GM18870 (cell line): ENCODE results near the gene RNPEPL1.
"Not testable (repeated sequence)": the region's sequence is repeated elsewhere in the genome, so short reads cannot be mapped to it uniquely, and the experiment has no call there.

Experiments
- ATAC-seq: cut with Tn5 transposase; IDR thresholded peaks from one replicate; pipeline ENCODE4 v1.9.1; 2021; ENCODE audit warnings: moderate library complexity; ENCODE audit not compliant: unreplicated experiment

RNPEPL1 gene, protein sequence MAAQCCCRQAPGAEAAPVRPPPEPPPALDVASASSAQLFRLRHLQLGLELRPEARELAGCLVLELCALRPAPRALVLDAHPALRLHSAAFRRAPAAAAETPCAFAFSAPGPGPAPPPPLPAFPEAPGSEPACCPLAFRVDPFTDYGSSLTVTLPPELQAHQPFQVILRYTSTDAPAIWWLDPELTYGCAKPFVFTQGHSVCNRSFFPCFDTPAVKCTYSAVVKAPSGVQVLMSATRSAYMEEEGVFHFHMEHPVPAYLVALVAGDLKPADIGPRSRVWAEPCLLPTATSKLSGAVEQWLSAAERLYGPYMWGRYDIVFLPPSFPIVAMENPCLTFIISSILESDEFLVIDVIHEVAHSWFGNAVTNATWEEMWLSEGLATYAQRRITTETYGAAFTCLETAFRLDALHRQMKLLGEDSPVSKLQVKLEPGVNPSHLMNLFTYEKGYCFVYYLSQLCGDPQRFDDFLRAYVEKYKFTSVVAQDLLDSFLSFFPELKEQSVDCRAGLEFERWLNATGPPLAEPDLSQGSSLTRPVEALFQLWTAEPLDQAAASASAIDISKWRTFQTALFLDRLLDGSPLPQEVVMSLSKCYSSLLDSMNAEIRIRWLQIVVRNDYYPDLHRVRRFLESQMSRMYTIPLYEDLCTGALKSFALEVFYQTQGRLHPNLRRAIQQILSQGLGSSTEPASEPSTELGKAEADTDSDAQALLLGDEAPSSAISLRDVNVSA

DNA sequence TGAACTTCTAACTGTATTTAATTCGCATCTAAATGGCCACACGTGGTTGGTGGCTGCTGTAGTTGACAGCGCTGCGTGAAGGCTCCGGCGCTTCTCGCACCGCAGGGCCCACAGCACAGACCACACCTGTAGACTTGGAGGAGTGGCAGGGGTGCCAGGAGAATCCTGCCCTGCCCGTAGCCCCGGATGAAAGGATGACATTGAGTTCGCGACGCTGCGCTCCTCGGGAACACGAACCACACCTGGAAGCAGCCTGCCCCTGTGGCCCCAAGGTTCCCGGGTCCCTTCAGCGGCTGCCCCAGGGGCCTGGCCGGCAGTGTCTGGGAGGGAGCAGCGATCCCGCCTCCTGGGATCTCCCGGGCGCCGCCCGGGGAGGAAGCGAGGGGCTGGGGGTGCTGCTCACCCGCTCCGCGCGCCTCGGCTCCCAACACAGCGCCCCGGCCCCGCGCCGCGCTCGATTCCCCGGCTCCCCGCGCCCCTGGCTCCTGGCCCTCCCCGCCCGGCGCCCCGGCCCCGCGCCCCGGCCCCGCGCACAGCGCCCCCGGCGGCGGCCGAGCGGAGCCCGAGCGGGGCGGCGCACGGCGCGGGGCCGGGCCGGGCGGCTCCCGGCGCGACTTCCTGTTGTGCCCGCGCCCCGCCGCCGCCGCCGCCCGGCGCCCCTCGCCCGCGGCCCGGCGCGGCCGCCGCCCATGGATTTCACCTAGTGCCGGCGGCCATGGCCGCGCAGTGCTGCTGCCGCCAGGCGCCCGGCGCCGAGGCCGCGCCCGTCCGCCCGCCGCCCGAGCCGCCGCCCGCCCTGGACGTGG lies at the start of gene RNPEPL1:
TSS of gene RNPEPL1 (plus strand) at position 613 of the 806 bp plus-strand sequence. CDS start at position 716, 103 bp downstream.
- ATAC-seq = no peak

DNA sequence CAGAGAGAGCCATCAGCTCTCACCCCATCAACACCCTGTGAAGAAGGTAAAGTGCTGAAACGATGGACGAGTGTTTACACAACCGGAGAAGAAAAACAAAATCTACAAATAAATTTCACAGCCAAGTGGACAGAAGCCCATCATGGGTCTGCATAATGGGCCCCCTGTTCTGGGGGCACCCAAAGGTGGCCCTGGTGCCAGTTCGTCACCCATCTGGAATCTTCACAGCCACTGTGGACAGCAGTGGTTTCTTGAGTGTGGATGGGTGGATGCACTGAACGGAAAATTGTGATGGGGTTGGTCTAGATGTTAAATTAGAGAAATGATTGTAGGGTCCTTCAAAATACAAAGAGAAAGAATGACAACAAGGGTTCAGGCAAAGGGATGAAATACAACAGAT lies 49.3 kb upstream of the RNPEPL1 start:
- ATAC-seq = no peak

DNA sequence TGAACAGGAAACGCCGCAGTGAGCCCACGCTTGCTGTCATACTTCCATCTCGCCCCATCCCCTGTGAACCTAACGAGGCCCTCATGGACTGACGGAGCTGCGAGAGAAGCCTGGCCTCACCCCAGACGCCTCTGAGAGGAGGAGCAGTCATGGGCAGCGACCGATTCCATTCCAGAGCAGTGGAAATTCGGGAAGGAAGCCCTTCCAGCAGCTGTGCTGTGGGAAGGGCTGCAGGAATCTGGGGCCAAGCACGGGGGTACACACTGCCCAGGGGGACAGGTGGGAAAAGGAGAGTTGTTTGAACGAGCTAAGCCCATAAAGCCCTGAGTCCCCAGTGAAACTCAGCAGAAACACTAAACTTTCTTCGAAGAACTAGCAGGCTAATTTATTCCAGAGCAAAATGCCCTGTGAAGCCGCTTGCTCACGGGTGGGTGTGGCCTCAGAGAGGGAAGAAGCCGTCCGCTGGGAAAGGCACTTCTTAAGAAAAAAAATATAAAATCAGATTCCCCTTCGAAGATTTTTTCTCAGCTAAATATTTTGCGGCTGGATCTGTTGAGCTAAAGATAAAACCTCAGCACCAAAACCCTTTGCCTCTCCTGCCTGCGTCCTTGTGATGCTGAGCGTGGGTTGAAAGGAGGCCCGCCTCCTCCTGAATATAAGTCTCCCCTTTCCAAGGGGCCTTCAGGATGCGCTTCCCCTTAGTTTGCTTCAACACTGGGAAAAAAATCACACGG lies 48.7 kb upstream of the RNPEPL1 start:
- no peak for ATAC-seq

DNA sequence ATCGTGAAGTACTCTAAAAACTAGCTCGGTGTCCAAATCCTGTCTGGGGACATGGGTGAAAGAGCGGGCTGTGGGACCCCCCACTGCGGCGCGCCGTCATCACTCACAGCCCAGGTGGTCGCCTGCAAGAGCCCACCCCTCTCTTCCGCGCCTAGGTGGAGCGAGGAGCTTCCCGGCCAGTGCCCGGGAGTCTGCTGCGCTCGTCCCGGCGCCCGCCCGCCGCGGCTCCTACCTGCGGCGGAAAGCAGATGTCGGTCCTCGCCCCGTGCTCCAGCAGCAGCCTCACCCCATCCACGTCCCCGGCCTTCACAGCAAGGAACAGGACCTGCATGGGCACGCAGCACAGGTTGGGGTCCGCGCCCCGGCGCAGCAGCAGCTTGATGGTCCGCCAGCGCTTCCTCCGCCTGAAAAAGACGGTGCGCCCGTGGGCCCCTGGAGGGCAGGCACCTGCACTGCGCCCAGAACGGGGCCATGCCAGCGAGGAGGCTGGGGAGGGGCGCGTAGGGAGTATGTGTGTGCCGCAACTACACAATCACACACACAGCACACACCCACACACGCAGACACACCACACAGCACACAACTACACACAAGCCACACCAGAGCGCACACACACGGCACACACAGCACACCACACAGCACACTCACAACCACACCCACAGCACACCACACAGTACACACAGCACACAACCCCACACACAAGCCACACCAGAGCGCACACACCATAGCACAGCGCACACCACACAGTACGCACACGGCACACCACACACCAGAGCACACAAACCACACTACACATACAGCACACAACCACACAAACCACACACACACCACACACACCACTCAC lies 47.9 kb upstream of the RNPEPL1 start:
- no peak for ATAC-seq

DNA sequence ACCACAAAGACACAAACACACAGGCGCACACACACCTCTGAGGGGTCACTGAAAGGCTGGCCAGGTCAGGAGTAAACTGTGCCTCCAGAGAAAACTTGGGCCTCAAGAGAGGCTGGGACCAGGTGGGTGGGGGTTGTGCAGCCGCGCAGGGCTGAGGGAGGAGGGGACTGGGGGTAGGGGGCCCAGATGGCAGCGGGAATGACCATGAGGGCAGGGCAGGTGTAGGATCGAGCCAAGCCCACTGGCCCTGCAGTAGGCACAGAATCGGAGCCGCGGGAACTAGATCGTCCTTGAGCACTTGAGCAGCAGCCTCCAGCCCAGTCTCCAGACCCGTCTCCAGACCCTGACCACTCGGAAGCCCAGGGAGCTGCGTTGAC lies 47.3 kb upstream of the RNPEPL1 start:
- no peak for ATAC-seq

DNA sequence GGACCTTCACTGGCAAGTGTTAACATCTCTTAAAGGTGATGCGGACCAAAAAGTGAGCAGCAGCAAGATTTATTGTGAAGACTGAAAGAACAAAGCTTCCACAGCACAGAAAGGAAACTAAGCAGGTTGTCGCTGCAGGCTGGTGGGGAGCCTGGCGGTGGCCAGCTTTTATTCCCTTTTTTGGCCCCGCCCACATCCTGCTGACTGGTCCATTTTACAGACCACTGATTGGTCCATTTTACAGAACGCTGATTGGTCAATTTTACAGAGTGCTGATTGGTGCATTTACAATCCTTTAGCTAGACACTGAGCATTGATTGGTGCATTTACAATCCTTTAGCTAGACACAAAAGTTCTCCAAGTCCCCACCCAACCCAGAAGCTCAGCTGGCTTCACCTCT lies 46.4 kb upstream of the RNPEPL1 start:
- ATAC-seq = not testable (repeated sequence)

DNA sequence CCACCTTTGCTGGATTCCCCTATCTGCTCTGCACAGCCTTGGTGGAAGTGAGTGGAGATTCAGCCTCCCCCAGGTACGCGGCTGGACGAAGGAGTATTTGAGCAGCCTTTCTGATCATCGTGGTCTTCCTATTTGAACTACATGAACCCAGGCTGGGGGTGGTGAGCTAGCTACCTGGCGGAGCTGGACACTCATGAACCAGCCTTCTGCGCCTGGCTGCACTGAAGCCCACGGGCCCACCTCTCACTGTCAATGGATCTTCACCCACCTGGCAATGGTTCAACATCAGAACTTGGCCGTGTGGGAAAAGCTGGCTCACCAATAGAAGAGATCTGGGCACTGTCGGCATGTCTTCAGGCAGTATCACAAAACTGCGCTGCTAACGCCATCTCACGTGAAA lies 45.9 kb upstream of the RNPEPL1 start:
- no peak for ATAC-seq

DNA sequence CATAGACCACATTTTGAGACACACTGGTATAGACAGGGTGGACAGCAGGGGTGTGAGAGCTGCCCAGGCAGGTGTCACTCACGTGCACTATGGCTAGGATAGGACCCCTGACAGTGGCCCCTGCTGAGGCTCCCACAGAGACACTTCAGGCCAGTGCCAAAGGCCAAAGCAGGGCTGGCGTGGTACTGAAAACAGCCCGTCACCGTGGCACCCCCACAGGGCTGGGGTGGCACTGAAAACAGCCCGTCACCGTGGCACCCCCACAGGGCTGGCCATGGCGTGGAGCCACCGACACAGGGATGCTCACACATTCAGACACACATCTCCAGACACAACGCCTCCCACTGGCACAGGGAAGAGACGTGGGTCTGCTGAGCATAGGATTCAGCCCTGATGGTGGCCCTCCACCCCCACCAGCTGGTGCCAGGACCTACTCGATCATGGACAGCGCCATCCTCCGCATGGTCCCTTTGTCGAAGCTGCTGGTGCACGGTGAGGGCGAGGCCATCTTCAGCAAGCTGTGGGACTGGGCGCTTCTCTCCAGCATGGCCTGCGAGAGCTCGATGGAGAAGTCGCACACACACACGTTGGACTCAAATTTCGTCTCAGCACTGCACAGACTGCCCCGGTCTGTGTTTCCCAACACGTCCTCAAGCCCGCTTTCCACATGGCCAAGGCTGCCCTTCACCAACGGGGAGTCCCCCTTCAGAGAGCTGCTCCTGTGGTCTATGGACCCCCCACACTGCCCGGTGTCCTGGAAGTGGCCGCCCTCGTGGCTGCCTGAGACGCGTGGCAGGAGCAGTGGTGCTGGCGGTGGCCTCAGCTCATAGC lies 44.6 kb upstream of the RNPEPL1 start:
- no peak for ATAC-seq

DNA sequence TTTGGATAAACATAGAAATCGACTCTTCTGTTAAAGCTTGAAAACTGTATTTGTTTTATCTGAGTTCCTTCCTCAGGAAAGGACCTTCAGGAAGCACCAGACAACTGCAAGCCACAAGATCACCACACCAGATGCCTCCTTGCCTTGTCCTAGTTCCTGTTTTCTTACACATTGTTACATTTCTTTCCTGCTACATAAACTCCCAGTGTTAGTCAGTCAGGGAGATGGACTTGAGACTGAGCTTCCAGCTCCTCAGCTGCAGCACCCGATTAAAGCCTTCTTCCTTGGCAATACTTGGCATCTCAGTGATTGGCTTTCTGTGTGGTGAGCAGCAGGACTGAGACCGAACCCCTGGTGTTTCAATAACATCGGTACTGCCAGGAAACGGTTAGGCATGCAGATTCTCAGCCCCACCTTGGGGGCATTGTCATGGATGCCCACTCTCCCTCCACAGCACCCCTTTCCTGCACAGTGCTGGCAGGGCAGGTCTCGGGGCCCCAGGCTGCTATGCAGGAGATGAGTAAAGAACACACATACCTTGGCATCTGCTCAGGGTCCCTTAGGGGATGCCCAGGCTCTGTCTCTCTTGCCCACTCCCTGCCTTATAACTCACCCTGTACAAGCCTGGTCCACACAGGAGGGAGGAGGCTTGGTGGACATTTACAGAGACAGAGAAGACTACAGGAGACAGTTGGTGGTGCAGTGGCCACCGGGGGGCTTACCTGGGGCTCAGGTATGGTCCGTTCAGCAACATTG lies 43.1 kb upstream of the RNPEPL1 start:
- no peak for ATAC-seq

DNA sequence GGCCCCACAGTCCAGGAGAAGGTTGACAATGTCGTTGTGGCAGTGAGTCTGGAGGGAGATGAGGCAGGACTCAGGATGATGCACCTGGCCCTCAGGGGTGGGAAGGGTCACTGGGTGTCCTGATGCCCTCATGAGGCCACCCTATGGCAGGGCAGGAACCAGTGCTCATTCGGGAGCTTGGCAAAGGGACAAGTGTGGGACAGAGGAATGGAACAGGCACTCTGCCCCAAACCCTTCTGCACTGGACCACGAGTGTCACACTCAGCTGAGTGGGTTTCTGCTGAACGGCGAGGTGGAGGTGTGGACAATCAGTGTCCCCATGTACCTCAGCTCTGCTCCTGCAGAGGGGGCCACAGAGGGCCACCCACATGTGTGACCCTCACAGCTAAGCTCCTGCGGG lies 42.5 kb upstream of the RNPEPL1 start:
- ATAC-seq = no peak

DNA sequence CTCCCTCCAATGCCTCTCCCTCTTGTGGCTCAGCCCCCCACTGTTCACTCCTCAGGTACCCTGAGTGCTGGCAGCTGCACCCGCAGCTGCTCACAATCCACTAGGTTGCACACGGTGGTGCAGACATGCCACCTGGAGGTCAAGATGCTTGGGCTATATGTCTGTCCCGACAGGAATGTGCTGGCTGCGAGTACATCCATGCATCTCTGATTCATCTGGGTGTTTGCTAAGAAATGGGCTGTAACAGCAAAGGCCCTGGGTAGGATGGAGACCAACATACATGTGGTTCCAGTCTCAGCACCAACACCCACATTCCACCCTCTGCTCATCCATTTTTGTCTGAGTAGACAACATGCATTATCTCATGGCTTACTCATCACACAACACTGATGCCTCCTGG lies 41.8 kb upstream of the RNPEPL1 start:
- no peak for ATAC-seq

DNA sequence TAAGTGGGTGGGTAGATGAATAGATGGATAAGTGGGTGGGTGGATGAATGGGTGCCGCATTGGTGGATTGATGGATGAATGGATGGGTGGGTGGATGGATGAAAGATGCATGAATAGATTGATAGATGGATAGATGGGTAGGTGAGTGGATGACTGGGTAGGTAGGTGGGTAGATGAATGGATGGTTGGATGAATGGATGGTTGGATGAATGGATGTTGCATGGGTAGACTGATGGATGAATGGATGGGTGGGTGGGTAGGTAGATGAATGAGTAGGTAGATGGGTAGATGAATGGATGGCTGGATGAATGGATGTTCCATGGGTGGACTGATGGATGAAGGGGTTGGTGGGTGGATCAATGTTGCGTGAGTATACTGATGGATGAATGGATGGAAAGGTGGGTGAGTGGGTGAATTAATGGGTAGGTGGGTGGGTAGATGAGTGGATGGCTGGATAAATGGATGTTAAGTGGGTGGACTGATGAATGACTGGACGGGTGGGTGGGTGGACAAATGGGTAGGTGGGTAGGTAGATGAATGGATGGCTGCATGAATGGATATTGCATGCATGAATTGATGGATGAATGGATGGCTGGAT lies 41.0 kb upstream of the RNPEPL1 start:
- no peak for ATAC-seq

DNA sequence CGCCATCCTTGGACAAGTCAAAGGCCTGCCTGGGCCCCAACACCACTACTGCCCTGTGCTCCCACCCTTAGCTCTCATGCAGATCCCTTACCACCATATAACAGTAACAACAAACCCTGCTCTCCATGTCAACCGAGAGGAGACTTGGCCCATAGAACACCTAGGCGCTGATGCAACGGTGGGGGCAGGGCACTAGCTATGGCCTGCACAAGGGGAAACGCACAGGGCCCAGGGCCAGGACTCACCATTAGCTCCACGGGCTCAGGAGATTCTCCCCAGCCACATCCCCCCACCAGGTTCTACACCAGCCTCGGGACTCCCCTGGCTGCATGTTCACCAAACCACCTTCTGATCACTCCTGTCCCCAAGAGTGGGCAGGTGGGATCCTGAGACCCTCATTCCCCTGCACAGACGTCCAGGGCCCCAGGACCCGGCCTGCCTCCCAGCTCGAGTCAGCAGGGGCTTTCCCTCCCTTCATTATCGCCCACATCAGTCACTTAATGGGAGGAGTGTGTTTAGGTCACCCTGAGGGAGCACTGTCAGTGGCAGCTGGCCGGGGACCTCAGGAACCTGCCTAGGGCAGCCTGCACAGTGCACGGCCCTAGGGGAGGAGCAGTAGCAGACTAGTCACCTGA lies 39.8 kb upstream of the RNPEPL1 start:
- ATAC-seq = no peak

DNA sequence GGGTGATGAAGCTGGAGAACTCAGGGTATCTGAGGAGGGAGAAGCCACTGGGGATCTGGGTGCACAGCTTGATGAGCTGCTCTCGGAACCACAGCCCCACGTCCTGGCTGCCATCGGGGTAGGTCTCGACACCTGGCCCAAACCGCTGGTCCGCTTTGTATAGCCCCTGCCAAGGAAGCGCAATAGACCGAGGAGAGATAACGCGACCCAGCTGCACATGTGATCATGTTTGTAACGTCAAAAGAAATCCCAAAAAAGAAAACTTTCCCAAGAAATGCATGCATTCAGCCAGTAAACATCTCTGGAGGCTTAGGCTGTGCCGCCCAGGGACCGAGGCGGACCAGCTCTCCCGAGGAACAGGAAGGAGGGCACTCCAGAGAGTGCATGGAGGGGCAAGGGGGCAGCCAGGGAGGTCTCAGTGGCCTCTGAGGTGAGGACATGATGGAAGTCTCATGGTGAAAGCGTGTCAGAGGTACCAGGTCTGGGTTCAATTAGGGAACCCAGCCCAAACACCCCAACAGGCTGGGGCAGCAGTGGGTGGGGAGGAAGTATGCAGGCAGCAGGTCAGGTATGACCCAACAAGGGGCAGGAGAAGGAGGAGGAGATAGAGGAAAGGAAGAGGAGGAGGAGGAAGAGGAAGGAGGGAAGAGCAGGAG lies 38.8 kb upstream of the RNPEPL1 start:
- ATAC-seq = no peak

DNA sequence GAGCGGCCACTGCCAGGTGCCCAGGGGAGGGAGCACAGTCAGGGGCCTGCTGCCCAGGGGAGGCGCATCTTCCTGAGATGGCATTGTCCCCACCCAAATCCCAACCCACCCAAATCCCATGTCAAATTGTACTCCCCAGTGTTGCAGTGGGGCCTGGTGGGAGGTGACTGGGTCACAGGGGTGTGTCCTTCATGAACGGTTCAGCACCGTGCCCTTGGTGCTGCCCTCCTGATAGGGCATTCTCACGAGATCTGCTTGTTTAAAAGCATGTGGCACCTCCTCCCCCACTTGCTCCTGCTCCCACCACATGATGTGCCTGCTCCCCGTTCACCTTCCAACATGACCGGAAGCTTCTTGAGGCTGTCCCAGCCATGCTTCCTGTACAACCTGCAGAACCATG lies 38.1 kb upstream of the RNPEPL1 start:
- no peak for ATAC-seq

DNA sequence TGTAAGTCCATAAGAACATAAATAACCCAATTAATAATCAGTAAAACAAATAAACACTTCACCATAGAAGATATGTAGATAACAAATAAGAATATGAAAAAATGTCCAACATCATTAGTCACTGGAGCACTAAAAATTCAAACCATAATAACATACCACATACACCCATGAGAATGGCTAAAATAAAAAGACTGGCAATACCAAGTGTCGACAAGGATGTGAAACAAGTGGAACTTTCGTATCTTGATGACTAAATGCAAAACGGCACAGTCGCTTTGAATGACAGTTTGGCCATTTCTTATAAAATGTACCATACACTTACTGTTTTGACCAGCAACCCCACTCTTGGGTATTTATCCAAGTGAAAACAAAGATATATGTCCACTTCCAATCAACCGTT lies 37.2 kb upstream of the RNPEPL1 start:
- no peak for ATAC-seq
